GM18867 (cell line): ENCODE results near the gene TEN1.
"Not testable (repeated sequence)": the region's sequence is repeated elsewhere in the genome, so short reads cannot be mapped to it uniquely, and the experiment has no call there.

Experiments used
- ATAC-seq: cut with Tn5 transposase; IDR thresholded peaks from one replicate; pipeline ENCODE4 v1.9.1; 2021; ENCODE audit warnings: mild to moderate bottlenecking, moderate library complexity; ENCODE audit not compliant: unreplicated experiment

Gene TEN1, protein sequence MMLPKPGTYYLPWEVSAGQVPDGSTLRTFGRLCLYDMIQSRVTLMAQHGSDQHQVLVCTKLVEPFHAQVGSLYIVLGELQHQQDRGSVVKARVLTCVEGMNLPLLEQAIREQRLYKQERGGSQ

GRCh38 chr17:75978938-75979704, at the start of gene TEN1, which contains the start of gene ACOX1:
TSS of gene TEN1 (plus strand) at chr17:75979240. CDS start at chr17:75986193, 6,953 bp downstream.
TSS of gene ACOX1 (minus strand) at chr17:75979166. CDS start at chr17:75979073, 93 bp downstream.
- peak; percentile 89 for ATAC-seq

GRCh38 chr17:75931062-75931461, 48.0 kb upstream of the TEN1 start:
- no peak for ATAC-seq

DNA sequence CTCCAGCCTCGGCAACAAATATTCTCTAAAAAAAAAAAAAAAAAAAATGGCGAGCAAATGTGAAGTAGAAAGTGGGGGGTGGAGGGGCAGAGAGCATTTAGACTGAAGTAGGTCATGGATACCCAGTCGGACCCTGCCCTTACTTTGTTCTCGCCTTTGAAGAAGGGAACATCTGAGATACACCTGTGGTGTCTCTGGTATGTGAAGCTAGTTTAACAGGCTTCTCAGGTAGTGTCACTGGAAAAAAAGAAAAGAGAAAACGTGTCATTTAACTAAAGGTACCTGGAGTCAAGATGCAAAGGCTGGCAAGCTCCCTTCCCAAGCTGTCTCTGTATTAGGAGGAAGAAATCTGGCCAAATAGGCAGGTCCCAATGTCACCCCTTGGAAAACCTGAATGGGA, 46.2 kb upstream of the TEN1 start:
- no peak for ATAC-seq

- ATAC-seq = no peak
Observed at GRCh38 chr17:75933808-75934207, 45.2 kb upstream of the TEN1 start.

DNA sequence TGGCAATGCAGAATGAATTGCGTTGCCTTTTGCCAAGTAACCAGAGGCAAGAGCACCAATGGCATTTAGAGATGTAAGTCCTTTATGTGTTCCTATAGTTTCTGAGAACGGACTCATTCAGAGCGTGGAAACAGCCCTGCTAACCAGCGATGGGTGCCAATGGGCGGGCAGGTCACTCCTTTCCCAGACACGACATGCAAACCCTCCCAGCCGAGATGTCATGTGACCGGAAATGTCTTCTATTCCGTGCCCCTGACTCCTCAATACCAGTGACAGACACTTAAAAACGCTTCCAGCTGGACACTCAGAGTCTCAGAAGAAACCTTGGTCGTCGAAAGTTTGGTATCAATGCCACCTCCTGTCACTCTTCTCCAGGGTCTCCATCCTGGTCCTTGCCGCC, 41.4 kb upstream of the TEN1 start:
- ATAC-seq = no peak

GRCh38 chr17:75940727-75941441, 38.2 kb upstream of the TEN1 start, which contains the start of gene FBF1:
TSS of gene FBF1 (minus strand) at chr17:75941042. CDS start at chr17:75938149, 2,893 bp downstream.
- ATAC-seq = peak; percentile 97

DNA sequence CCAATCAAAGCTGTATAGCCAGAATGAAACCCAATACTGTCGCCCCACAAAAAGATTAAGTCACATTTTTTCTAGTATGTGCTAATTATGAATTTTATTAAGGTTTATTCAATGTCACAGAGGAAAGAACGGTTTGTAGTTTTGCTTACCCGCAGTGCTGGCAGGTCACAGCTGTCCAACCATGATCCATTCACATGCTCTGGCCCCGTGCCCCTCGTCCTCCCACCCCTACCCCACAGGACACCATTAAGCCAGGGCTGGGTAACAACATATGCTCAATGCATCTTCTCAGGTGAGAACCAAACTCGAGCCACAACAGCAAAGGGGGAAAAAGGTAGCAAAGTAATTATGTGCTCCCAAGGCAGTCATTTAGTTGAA, 37.6 kb upstream of the TEN1 start:
- no peak for ATAC-seq

- no peak for ATAC-seq
Observed at GRCh38 chr17:75942473-75942872, 36.6 kb upstream of the TEN1 start.

GRCh38 chr17:75943491-75943890, 35.5 kb upstream of the TEN1 start:
- no peak for ATAC-seq

DNA sequence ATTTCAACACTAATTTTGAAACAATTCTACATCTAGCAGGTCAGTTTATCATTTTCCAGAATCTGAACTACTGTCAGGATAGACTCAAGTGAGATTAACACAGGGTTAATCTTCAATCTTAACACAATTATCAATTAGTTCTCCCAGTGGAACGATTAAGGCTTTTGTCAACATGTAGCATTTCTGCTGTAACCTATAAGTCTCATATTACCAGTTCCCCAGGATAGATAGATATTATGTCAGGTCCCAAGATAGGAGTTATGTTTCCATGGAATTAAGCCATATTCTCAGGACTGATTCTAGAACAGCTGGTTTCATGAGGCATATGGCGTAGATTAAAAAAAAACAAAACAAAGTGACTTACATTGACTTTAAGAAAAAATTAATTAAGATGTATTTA, 33.8 kb upstream of the TEN1 start:
- no peak for ATAC-seq

DNA sequence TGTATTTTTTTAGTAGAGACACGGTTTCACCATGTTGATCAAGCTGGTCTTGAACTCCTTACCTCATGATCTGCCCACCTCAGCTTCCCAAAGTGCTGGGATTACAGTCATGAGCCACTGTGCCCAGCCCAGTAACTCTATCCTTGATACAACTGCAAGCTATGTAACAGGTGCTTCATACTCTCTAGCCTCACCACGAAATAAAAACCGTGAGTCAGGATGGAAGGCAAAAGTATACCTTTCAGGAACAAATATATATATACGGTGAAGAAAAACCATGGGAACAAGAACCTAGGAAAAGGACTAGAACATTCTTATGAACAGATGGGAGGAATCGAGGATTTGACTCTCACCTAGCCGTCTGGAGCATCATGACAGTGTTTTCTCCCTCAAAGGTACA, 28.6 kb upstream of the TEN1 start:
- no peak for ATAC-seq

DNA sequence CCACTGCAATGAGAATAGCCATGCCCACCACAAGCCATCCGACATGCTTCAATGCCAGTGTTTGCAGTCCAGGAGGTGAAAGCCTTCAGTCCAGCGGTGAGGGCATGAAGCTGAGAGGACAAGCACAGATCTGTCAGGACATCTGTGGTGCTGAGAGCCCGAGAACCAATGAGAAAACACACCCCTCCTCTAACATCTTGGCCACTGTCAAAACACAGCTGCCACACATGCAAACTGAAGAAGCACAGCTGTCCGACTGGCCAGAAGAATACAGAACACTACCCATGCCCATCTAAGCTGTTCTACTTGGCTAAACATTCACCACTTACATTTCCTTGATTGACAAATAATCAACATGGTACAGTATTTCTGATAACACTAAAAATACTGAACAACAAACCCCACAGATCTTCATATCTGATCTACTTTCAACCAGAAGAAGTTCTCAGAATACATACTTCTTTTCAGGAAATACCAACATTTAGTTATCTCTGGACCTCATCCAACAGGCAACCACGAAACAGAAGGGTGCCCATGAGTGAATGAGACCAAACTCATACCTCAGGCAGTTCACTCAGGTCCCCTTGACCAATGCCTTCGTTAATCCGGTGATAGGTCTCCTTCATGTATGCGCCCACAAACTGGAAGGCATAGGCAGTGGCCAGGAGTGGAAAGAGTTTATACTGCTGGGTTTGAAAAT, 28.0 kb upstream of the TEN1 start:
- ATAC-seq = no peak

DNA sequence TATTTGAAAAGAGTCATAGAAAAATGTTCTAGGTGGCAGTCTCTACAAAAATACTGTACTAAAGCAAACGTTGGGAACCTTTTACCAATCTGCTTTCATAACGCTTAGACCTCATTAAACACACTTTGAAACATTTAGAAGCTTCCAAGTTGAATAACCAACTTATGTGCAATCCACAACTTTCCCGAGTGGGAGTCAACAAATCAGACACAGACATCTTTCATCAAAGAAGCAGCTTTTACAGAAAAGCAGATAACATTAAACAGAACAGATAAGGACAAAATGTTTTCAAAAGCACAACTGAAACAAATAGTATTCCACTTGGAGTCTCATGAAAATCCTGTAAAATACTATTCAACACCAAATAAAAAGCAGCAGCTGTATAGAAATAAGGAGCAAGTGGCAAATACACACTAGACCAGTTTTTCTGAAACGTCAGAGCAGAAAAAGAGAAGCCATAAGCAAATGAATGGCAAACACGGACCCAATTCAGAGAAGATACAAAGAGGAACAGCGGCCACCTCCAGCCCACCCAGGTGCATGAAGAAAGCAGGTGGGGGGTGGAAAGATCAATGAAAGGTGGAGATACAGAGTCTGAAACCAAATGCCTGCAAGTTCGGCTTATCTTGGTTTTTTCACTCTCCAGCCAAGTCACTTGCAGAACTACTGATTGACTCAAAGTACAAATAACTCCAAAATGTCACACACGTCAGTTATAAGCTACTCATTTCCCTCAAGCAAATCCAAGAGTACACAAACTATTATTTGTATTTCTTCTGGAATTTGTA, 19.8 kb upstream of the TEN1 start:
- no peak for ATAC-seq

DNA sequence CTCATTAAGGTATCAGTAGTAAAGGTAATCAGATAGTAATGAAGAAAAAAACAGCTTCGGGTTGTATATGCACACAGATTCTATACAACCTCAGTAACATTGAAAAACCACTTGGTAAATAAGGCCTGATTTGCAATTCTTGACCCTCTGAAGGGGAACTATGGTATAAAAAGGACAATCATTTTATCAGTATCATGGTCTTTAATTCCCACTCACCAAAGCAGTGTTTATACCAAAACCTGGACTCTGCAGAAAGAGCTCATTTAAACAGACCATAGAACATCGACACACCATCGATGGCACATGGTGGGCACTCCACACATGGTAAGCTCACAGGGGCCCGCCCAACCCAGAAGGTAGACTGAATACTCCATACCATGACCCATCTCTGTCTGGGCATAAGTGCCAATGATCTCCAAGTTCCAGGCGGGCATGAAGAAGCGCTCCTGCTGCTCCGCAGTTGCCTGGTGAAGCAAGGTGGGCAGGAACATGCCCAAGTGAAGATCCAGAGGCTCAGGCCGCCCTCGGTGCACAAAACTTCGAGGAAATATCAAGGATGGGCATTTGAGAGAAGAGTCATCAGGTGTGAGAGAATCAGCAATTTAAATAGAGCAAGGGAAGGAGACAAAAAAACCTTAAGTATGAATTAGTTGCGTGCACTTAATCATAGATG, 19.1 kb upstream of the TEN1 start:
- no peak for ATAC-seq

GRCh38 chr17:75965468-75965867, 13.6 kb upstream of the TEN1 start:
- no peak for ATAC-seq

DNA sequence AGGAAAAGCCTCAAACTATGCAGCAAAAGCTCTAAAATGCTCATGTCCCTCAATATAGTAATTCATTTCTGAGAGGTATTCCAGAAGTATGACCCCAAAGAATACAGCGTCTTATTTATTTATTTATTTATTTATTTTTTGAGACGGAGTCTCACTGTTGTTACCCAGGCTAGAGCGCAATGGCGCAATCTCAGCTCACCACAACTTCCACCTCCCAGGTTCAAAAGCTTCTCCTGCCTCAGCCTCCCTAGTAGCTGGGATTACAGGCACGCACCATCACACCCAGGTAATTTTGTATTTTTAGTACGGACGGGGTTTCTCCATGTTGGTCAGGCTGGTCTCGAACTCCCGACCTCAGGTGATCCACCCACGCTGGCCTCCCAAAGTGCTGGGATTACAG, 10.0 kb upstream of the TEN1 start:
- ATAC-seq = not testable (repeated sequence)

GRCh38 chr17:75970011-75970523, 9.0 kb upstream of the TEN1 start:
- no peak for ATAC-seq

DNA sequence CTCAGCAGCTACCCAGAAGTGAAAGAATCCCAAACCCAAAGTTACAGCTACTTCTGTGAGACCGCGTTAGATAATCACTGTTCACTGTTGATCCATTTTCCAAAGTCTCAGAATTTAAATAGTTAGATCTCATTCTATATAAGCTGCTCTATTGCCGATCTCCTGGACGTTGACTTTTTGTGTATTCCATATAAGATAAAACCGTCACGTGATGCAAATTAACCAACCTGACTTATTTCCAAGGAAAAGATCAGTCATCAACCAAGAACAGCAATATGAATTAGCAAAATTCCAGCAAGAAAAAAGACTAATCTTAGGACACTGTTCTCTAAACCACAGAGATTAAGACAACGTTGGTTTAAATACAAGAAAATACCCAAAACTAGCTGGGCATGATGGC, 8.4 kb upstream of the TEN1 start:
- no peak for ATAC-seq

DNA sequence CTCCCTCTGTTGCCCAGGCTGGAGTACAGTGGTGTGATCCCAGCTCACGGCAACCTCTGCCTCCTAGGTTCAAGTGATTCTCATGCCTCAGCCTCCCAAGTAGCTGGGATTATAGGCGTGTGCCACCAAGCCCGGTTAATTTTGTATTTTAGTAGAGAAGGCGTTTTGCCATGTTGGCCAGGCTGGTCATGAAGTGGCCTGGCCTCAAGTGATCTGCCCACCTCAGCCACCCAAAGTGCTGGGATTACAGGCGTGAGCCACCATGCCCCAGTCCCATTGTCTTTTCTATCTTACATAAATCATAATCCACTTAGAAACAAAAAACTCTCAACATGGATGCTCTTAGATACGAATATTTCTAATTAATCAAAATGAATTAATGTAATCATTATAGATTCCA, 3.9 kb upstream of the TEN1 start:
- not testable (repeated sequence) for ATAC-seq

DNA sequence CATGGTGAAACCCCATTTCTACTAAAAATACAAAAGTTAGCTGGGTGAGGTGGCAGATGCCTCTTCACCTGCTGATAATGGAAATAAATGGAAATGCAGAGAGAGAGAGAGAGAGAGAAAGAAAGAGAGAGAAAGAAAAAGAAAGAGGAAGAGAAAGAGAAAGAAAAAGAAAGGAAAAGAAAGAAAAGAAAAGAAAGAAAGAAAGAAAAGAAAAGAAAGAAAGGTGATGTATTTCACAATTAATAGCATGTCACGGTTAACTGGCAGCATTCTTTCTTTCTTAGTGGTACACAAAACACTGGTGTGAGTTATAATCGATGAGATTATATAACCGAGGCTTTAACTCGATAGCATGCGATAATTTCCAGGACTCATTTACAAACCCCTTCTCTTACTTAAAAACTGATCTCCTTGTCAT, 3.3 kb upstream of the TEN1 start:
- no peak for ATAC-seq
